HG03175 (cell line): Measurements from ENCODE around the gene ADIPOR2.
"Not testable (repeated sequence)": the region's sequence is repeated elsewhere in the genome, so short reads cannot be mapped to it uniquely, and the experiment has no call there.

Source experiments
- ATAC-seq: cut with Tn5 transposase; IDR thresholded peaks from one replicate; pipeline ENCODE4 v1.9.1; 2021; ENCODE audit warnings: mild to moderate bottlenecking, moderate library complexity; ENCODE audit not compliant: unreplicated experiment

ADIPOR2 gene

DNA sequence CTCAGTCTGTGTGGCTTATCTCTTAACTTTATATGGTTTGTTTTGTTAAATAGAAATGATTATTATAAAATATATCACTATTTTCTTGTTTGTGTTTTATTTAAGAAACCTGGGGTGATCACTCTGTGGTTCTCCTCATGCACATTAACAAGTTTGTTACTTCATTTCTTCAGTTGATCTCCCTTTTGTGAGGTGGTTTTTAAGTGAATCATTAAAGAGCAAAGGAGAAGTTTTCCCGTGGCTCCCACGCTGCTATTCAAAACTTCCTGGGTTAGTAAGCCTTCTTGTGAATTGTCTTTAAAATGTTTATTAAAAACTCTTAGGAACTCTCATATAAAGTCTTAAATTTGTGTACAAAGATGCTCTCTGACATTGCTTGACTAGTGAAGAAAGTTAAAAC is 11.8 kb downstream of the ADIPOR2 start:
- no peak for ATAC-seq

GRCh38 chr12:1703771-1704722 is 13.2 kb downstream of the ADIPOR2 start:
- ATAC-seq: no peak

GRCh38 chr12:1705774-1706631 is 15.1 kb downstream of the ADIPOR2 start:
- ATAC-seq: no peak

DNA sequence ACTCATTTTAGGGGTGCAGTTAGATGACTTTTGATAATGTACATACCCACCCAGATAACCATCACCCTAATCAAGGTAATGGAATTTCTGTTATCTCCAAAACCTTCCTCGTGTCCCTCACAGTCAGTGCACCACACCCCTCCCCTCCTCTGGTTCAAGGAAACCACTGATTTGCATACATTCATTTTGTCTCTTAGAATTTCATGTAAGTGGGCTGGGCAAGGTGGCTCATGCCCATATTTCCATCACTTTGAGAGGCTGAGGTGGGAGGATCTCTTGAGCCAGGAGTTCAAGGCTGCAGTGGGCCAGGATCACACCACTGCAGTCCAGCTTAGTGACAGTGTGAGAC is 15.7 kb downstream of the ADIPOR2 start:
- ATAC-seq: no peak

DNA sequence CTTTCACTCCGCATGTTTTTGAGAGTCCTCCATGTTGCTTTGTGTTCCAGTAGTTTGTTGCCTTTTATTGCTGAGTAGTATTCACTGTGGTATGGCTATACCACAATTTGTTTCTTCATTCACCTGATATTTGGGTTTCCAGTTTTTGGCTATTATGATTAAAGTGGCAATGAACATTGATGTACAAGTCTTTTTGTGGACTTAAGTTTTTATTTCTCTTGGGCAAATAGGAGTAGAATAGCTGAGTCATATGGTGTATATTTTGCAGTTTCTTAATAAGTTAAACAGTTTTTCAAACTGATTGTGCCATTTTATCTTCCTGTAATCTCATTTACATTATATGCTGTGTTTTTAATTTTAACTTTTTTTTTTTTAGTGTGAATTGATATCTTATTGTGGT is 16.2 kb downstream of the ADIPOR2 start:
- ATAC-seq: no peak

DNA sequence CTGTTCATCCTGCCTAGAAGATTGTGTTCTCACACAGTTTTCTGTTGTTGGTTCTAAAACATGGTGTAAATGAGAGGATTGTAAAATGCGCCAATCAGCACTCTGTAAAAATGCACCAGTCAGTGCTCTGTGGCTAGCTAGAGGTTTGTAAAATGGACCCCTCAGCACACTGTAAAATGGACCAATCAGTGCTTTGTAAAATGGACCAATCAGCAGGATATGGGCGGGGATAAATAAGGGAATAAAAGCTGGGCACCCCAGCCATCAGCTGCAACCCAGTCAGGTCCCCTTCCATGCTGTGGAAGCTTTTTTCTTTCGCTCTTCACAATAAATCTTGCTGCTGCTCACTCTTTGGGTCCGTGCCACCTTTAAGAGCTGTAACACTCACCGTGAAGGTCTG is 19.1 kb downstream of the ADIPOR2 start:
- ATAC-seq: not testable (repeated sequence)

DNA sequence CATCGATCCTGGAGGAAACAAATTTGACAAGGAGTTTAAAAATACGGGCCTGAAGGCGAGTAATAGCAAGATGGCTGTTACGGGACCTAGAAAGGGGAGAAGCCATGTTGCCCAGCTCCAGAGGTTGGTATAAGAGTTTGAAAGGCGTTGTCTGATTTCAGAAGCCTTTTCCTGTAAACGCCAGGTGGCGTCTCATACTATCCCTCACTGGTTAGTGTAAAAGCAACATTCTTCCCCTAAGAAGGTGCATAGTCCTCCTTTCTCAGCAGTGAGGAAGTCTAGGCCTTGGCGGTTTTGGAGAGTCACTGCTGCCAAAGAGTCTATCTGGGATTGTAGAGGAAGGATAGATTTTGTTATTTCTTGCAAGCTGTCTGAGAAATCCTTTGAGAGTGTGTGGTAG is 20.0 kb downstream of the ADIPOR2 start:
- not testable (repeated sequence) for ATAC-seq

GRCh38 chr12:1711536-1712211 is 20.8 kb downstream of the ADIPOR2 start:
- not testable (repeated sequence) for ATAC-seq

DNA sequence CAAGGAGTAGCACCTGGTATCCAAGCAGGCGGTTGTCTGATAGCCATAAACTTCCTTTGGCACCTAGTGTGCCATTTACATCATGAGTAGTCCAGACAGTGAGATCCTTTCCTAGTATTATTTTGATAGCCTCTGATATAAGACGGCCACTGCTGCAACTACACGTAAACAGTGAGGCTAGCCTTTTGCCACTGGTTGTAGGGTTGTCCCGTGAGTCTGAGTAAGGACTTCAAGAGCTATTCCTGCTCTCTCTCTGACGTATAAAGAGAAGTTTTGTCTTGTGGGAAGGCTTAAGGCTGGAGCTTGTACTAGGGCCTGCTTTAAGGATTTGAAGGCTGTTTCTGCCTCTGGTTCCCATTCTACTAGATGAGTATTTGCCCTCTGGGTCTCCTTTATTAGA is 21.4 kb downstream of the ADIPOR2 start:
- ATAC-seq: not testable (repeated sequence)

GRCh38 chr12:1712852-1713251 is 22.0 kb downstream of the ADIPOR2 start:
- not testable (repeated sequence) for ATAC-seq

GRCh38 chr12:1713783-1714348 is 23.0 kb downstream of the ADIPOR2 start:
- ATAC-seq: not testable (repeated sequence)

DNA sequence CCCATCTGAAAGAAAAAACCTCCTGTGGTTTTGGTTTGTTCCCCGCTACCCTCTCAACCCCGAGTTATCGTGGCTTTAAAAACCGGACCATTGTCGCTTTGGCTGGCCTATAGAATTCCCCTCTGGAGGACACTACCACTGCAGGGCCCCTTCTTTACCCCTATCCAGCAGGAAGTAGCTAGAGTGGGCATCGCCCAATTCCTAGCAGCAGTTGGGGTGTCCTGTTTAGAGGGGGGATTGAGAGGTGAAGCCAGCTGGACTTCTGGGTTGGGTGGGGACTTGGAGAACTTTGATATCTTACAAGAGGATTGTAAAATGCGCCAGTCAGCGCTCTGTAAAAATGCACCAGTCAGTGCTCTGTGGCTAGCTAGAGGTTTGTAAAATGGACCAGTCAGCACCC is 24.6 kb downstream of the ADIPOR2 start:
- ATAC-seq: not testable (repeated sequence)

- ATAC-seq: peak; percentile 43
These were observed 25.5 kb downstream of the ADIPOR2 start for GRCh38 chr12:1716215-1716862.

- ATAC-seq: no peak
These were observed 26.0 kb downstream of the ADIPOR2 start for GRCh38 chr12:1716911-1717310.

GRCh38 chr12:1719139-1719538 is 28.3 kb downstream of the ADIPOR2 start:
- no peak for ATAC-seq

DNA sequence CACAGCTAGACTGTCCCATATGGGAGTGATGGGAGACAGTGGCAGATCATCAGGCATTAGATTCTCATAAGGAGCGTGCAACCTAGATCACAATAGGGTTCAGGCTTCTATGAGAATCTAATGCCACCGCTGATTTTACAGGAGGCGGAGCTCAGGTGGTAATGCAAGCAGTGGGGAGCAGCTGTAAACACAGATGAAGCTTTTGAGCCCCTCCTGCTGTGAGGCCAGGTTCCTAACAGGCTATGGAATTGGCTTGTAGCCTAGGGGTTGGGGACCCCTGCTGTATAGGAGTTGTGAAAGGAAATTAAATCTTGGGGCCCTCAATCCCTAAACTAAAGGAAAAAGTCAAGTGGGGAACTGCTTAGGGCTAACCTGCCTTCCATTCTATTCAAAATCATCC is 29.6 kb downstream of the ADIPOR2 start:
- no peak for ATAC-seq

GRCh38 chr12:1723721-1724120 is 32.9 kb downstream of the ADIPOR2 start:
- ATAC-seq: no peak

GRCh38 chr12:1724250-1724649 is 33.4 kb downstream of the ADIPOR2 start:
- no peak for ATAC-seq

DNA sequence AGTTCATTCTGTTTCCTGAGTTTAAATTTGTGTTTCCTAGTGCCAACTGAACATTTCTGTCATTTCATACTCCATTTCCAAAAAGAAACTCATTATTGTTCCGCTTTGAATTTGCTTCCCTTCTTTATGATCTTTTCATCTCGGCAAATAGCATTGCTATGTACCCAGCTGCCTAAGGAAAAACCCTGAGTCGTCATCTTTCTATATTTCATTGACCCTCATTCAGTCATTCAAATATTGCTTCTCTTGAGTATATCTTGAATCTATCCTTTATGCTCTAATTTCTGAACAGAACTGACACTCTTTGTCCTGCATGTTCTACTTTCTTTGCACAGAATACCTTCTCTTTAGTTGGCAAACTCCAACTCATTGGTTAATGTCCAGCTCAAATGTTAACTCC is 35.9 kb downstream of the ADIPOR2 start:
- ATAC-seq: no peak

DNA sequence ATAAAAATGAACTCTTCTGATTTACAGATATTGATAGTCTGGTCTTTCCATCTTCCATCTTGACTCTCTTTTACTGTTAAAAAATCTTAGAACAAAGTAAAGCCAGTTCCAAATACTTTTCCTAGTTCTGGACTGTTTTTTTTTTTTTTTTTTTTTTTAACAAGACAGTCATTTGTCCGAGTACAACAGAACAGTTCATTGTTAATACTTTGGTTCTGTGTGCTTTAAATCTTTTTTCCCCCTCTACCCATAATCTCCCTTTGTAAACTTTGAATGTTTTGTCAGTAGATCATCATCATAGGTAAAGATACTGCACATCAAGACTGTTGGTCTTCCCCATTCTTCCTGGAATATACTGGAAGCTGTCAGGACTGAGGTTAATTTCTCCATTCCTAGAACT is 38.0 kb downstream of the ADIPOR2 start:
- ATAC-seq: no peak
